HG02678 (cell line): Measurements from ENCODE around the gene GOLGA8T.
"Not testable (repeated sequence)": the region's sequence is repeated elsewhere in the genome, so short reads cannot be mapped to it uniquely, and the experiment has no call there.

Experiments used
- ATAC-seq: cut with Tn5 transposase; IDR thresholded peaks from one replicate; pipeline ENCODE4 v1.9.1; 2021; ENCODE audit warnings: mild to moderate bottlenecking, moderate library complexity; ENCODE audit not compliant: unreplicated experiment

Gene GOLGA8T

GRCh38 chr15:30134751-30135150, at the start of gene GOLGA8T:
GOLGA8T (plus strand) TSS chr15:30135051; CDS start chr15:30135149, 98 bp downstream.
- ATAC-seq, result not testable (repeated sequence)

GRCh38 chr15:30097827-30098226, 37.0 kb upstream of the GOLGA8T start:
- not testable (repeated sequence) for ATAC-seq

- ATAC-seq, result not testable (repeated sequence)
These were observed 32.0 kb upstream of the GOLGA8T start for GRCh38 chr15:30102890-30103289.

DNA sequence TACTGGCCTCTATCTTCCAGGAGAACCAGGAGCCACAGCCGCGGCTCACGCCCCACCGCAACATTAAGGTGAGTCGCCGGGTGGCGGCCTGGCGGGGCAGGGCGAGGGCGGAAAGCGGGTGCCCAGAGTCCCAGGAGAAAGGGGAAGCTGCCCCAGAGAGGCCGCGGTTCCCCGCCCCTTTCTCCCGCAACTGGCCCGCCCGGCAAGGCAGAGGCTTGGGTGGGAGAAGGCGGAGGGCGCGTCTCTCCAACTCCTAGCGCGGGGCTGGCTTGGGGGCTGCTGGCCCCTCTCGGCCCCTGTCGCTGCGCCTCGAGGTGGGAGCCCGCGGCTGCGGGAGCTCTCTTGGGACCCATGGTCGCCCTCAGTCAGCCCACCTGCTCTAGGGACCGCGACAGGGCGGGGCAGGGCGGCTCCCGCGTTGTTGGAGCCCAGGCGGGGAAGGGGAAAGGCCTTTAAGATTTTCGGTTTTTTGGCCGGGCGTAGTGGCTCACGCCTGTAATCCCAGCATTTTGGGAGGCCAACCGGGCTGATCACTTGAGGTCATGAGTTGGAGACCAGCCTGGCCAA, 30.8 kb upstream of the GOLGA8T start:
- ATAC-seq, result not testable (repeated sequence)

DNA sequence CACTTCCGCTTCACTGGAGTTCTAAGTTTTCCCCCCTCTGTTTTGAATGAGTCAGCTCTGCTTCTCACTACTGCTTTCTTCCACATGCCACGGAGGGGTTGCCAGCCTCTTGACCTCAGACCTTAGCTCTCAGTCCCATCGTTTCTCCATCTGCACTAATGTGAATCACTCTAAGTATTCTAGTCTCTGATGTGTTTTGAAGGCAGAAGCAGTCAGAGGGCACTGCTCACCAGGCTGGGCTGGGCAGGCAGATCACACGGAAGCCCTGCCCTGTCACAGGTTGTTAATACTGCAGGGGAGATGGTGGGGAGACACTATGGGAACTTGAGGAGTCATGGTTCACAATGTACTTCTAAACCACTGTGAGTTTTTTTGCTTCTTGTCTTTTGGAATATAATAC, 24.3 kb upstream of the GOLGA8T start:
- not testable (repeated sequence) for ATAC-seq

- ATAC-seq, result not testable (repeated sequence)
These were observed 4.8 kb upstream of the GOLGA8T start for GRCh38 chr15:30130066-30130465.

- ATAC-seq, result not testable (repeated sequence)
These were observed 8.4 kb downstream of the GOLGA8T start for GRCh38 chr15:30143246-30143645.

DNA sequence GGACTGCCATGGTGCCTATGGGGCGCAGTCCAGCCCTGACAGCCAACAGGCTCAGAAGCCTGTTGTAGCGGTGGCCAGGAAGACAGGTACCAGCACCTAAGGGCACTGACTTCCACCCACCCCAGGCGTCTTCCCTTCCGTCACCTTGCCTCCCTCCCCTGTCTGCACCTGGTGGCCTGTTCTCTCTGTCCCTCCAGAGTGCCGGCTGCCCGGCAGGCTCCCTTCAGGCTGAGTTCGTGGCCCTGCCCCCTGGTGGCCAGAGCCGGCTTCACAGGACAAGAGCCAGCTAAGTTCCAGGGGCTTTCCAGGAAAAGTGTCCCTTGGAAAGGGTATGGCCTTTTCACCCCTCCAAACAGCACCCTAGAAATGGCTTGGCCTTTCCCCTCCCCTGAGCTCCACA, 15.0 kb downstream of the GOLGA8T start:
- not testable (repeated sequence) for ATAC-seq

- not testable (repeated sequence) for ATAC-seq
These were observed 27.9 kb downstream of the GOLGA8T start for GRCh38 chr15:30162479-30163357.

DNA sequence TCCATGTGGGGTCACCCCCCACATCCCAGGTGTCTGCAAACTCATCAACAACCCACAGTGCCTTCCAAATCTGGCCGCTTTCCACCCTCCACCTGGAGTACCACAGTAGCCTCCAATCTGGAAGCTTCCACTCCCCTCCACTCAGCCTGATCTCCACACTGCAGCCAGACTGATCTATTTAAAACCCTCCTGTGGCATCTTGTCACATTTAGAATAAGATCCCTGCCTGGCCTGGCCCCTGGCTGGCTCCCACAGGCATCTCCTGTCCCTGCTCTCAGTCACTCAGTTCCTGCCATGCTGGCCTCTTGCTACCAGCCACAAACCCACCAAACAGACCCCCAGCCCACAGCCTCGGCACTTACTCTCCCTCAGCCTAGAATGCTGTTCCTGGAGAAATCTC, 28.9 kb downstream of the GOLGA8T start:
- ATAC-seq, result not testable (repeated sequence)

- not testable (repeated sequence) for ATAC-seq
These were observed 29.4 kb downstream of the GOLGA8T start for GRCh38 chr15:30164257-30164656.

- ATAC-seq, result not testable (repeated sequence)
These were observed 32.6 kb downstream of the GOLGA8T start for GRCh38 chr15:30167403-30167802.

- not testable (repeated sequence) for ATAC-seq
These were observed 33.0 kb downstream of the GOLGA8T start for GRCh38 chr15:30167886-30168285.

GRCh38 chr15:30171452-30171851, 36.6 kb downstream of the GOLGA8T start:
- ATAC-seq, result not testable (repeated sequence)

- peak; percentile 65 for ATAC-seq
These were observed 38.3 kb downstream of the GOLGA8T start for GRCh38 chr15:30173041-30173608.

DNA sequence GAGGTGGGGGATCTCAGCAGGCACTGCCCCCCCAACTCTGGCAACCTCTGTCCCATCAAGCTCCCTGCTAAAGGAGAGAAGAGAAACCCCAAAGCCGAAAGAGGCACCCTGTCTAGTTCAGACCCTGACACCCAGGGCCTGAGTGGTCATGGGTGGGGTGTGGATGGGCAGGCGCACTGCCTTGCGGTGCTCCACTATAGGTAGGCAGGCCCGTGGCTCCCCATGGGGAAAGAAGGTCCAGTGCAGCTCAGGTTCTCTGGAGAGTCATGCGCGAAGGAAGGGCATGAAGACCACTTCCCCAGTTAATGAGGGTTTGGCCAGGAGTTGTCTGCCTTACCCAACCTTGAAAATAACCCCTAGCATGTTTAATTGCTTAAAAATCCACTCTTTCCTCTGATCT, 40.4 kb downstream of the GOLGA8T start:
- ATAC-seq, result not testable (repeated sequence)

GRCh38 chr15:30176613-30177012, 41.8 kb downstream of the GOLGA8T start:
- not testable (repeated sequence) for ATAC-seq

DNA sequence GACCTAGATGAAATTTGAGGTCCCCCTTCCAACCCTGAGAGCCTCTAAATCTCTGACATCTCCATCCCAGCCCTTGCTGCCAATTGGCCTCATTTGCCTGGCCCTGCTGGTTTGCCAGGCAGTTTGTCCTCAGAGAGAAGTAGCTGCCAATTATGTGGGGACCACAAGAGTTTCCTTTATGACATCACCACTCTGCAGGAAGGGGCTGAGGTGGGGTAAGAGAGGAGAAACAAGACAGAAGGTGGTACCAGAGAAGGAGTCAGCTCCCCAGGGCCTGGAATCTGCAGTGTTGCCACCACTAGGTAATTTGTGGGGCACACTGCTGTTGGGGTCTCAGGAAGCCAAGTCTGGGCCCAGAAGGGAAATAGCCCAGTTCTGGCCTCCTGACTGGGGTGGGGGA, 45.0 kb downstream of the GOLGA8T start:
- ATAC-seq, result not testable (repeated sequence)

- ATAC-seq, result not testable (repeated sequence)
These were observed 50.6 kb downstream of the GOLGA8T start for GRCh38 chr15:30185495-30185894.

- not testable (repeated sequence) for ATAC-seq
These were observed 52.6 kb downstream of the GOLGA8T start for GRCh38 chr15:30187429-30187828.

DNA sequence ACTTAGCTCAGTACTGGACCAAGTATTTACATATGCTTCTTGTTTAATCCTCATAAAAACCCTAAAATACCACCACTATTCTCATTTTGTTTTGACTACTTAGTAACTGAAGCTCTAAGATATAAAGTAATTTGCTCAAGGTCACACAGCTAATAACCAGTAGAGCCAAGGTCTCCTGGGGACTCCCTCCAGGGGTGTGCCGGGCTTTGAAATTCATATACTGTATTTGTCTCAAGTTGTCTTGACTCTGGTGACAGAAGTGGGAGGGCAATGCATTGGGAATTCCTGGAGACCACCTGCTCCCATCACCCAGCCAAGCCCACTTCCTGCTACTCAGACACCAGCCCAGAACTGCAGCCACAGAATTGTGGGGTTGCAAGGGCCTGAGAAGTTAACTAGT, 54.9 kb downstream of the GOLGA8T start:
- ATAC-seq, result not testable (repeated sequence)

DNA sequence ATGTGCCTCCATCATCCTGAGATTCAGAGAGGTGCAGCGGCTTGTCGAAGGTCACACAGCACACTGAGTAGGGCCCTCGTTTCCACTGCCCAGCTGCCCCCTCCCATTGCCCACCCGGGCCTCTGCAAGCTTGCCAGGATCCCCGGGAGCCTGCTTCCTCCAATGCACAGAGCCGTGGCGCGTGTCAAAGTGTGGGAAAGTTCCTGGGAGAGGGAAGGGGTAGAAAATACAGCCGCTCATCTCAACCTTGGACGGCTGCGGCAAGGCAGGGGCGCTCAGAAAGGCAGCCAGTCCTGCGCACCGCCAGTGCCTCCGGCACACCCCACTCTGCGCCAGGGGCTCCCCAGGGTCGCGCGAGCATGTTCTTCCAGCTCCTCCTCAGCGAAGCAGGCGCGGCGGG, 56.3 kb downstream of the GOLGA8T start:
- ATAC-seq, result not testable (repeated sequence)
